Nephron progenitor cell (in vitro differentiated cells): ENCODE measurements around the gene PDC.

Experiments
- DNase-seq: peaks from one replicate; pipeline ENCODE4 v3.0.0; 2021
- H3K27ac Mint-ChIP-seq: 2 replicates; pipeline ENCODE4 v1.8.0; 2021; ENCODE audit warnings: mild to moderate bottlenecking, moderate library complexity, mixed read lengths
- H3K27me3 Mint-ChIP-seq: 2 replicates; pipeline ENCODE4 v1.8.0; 2021; ENCODE audit warnings: mild to moderate bottlenecking, low read depth, mixed read lengths; ENCODE audit not compliant: poor library complexity
- H3K36me3 Mint-ChIP-seq: 2 replicates; pipeline ENCODE4 v1.8.0; 2021; ENCODE audit warnings: low read depth, mixed read lengths
- H3K4me1 Mint-ChIP-seq: 2 replicates; pipeline ENCODE4 v1.8.0; 2021; ENCODE audit warnings: mixed read lengths
- H3K4me3 Mint-ChIP-seq: 2 replicates; pipeline ENCODE4 v1.8.0; 2021; ENCODE audit warnings: mild to moderate bottlenecking, moderate library complexity, mixed read lengths
- H3K9me3 Mint-ChIP-seq: 2 replicates; pipeline ENCODE4 v1.8.0; 2021; ENCODE audit warnings: mild to moderate bottlenecking, moderate library complexity, mixed read lengths
- TF ChIP-seq, protein P1 (sequence below): fragments of 200-600 bp; sonication (generic); IDR thresholded peaks from 2 replicates; pipeline ENCODE4 v1.5.0; 2021; ENCODE audit warnings: antibody characterized with exemption

The PDC gene

DNA sequence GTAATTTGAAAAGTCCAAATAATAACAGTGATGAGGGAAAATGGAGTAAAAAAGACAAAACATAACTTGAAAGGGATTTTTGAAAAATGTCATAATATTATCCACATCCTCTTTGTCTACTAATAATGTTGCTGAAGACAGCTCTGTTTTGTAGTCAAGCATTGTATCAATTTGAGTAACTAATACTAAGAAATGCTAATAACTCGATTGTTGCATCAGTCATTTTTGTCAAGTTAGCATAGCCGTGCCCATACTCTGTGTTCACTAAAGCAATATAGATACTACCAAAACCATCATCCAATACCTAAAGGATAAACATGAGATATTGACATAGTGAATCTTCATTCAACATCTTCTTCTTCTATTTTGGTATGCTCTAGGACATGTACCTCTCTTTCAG is 17.3 kb downstream of the PDC start:
- Mint-ChIP-seq H3K4me3 (no peak overlapping the region), H3K27ac (no peak overlapping the region), H3K36me3 (no peaks in the 10 kb centered on the region), H3K27me3 (no peaks in the 10 kb centered on the region), H3K4me1 (no peaks in the 10 kb centered on the region), H3K9me3 (no peaks in the 10 kb centered on the region)
- no peak for DNase-seq
- TF ChIP-seq, protein P1, sequence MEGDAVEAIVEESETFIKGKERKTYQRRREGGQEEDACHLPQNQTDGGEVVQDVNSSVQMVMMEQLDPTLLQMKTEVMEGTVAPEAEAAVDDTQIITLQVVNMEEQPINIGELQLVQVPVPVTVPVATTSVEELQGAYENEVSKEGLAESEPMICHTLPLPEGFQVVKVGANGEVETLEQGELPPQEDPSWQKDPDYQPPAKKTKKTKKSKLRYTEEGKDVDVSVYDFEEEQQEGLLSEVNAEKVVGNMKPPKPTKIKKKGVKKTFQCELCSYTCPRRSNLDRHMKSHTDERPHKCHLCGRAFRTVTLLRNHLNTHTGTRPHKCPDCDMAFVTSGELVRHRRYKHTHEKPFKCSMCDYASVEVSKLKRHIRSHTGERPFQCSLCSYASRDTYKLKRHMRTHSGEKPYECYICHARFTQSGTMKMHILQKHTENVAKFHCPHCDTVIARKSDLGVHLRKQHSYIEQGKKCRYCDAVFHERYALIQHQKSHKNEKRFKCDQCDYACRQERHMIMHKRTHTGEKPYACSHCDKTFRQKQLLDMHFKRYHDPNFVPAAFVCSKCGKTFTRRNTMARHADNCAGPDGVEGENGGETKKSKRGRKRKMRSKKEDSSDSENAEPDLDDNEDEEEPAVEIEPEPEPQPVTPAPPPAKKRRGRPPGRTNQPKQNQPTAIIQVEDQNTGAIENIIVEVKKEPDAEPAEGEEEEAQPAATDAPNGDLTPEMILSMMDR: no peak

DNA sequence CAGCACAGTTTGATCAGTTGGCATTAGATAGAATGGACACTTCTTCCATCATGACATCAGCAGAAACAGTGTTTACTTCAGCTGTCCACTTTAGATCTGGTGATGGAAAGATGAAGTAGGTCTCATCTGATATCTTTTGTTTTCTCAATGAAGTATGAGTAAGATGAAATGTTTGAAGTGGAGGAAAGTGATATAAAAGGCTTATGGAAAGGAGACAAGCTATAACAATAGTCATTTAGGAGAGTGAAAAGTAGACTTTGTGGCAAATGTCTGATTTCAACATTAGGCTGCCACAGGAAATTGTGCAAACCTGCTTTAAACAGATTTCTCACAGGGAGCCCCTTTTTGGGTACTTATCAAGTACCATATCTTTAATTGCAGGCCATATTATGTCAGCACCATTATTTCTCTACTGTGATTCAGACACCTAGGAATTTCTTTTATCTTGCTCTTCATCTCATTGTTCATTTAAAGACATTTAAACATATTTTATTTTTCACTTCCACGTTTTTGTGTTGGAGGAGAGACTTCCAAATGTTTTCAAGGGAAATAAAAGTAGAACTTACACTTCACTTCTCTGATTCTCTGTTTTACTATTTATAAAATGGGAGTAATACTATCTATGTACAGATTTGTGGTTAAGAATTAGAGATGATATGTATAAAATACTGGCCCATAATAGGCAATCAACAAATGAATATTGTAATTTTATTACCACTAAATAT is 18.1 kb downstream of the PDC start:
- no peaks in the 10 kb centered on the region for H3K9me3 Mint-ChIP-seq
- TF ChIP-seq, protein P1: no peak
- H3K27ac Mint-ChIP-seq: no peak overlapping the region
- H3K36me3 Mint-ChIP-seq: no peaks in the 10 kb centered on the region
- H3K27me3 Mint-ChIP-seq: no peaks in the 10 kb centered on the region
- no peaks in the 10 kb centered on the region for H3K4me1 Mint-ChIP-seq
- no peak for DNase-seq
- H3K4me3 Mint-ChIP-seq: no peak overlapping the region

DNA sequence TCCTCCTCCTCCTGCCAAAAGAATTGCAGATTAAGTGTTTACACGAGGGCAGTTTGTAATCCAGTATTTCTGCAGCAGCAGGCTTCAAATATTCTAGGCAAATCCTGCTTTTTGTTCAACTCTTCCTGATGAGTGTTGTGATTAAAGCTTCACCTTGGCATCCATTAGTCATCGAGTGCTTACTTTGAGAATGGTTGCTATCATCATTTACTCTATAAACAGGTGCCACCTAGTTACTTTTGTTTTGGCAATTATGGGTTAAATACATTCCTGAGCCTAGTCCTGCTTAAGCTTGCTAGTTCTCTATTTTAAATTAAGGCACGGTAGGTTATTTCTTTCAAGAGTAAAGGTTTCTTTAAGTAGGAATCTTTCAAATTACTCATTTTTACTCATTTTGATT is 20.3 kb downstream of the PDC start:
- Mint-ChIP-seq H3K27ac (no peak overlapping the region), H3K36me3 (no peaks in the 10 kb centered on the region), H3K4me3 (no peak overlapping the region), H3K9me3 (no peaks in the 10 kb centered on the region), H3K4me1 (no peaks in the 10 kb centered on the region), H3K27me3 (no peaks in the 10 kb centered on the region)
- TF ChIP-seq, protein P1: no peak
- DNase-seq: no peak

DNA sequence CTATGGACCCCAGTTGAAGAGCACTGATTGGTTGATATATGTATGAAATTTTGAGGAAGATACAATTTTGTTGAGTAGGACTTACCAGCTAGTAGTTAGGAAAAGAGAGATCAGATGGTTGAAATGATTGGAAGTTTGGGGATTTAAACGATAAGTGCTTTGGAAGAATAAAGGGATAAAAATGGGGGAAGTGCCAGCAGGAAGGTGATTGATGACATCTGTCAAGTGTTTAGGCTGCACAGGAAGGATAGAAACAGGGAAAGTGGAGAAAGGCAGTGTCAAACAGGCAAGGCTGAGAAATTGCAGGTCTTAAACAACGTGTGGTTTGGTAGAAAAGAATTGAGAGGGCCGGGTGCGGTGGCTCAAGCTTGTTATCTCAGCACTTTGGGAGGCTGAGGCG is 22.3 kb downstream of the PDC start:
- no peak overlapping the region for H3K4me3 Mint-ChIP-seq
- H3K4me1 Mint-ChIP-seq: no peaks in the 10 kb centered on the region
- TF ChIP-seq, protein P1: no peak
- no peaks in the 10 kb centered on the region for H3K9me3 Mint-ChIP-seq
- no peaks in the 10 kb centered on the region for H3K36me3 Mint-ChIP-seq
- no peaks in the 10 kb centered on the region for H3K27me3 Mint-ChIP-seq
- peak overlapping the region; percentile 0 for H3K27ac Mint-ChIP-seq
- no peak for DNase-seq

DNA sequence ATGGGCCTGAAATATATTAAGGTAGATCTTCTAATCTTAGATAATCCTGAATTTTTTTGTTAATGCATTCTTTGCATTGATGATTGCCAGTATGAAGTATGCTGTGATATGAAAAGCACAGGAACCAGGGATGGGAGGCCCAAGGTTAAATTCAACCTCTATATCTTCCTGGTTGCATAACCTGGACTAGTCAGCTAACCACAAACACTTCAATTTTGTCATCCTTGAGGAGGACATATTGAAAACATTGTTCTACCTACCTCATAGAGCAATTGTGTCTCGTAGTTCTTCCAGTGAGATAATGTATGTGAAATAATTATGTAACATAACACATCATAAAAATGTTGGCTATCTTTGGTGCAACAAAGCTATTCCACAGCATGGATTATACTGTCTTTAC is 25.6 kb downstream of the PDC start:
- TF ChIP-seq, protein P1: no peak
- H3K27me3 Mint-ChIP-seq: no peaks in the 10 kb centered on the region
- H3K4me1 Mint-ChIP-seq: no peaks in the 10 kb centered on the region
- no peak for DNase-seq
- no peaks in the 10 kb centered on the region for H3K36me3 Mint-ChIP-seq
- H3K9me3 Mint-ChIP-seq: no peaks in the 10 kb centered on the region
- H3K27ac Mint-ChIP-seq: no peak overlapping the region
- H3K4me3 Mint-ChIP-seq: no peak overlapping the region

DNA sequence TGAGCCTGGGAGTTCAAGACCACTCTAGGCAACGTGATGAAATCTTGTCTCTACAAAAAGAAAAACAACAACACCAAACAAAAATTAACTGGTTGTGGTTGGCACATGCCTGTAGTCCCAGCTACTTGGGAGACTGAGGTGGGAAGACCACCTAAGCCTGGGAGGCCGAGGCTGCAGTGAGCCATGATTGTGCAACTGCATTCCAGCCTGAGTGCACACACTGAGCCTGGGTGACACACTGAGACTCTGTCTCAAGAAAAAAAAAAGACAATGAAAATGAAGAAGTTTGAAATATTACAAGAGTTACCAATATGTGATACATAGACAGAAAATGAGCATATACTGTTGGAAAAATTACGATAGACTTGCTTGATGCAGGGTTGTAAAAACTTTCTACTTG is 31.9 kb downstream of the PDC start:
- Mint-ChIP-seq H3K27me3 (no peaks in the 10 kb centered on the region), H3K4me3 (no peak overlapping the region), H3K9me3 (no peaks in the 10 kb centered on the region), H3K36me3 (no peaks in the 10 kb centered on the region), H3K4me1 (no peaks in the 10 kb centered on the region), H3K27ac (no peak overlapping the region)
- TF ChIP-seq, protein P1: no peak
- DNase-seq: no peak
